PFSK-1 (cell line): ENCODE data around the gene EML4.

Experiments
- POLR2AphosphoS5 ChIP-seq: IDR thresholded peaks from 2 replicates; pipeline ENCODE4 v1.6.1; 2012; ENCODE audit warnings: low read depth, mild to moderate bottlenecking, control low read depth, low read length, moderate library complexity
- TF ChIP-seq, protein P1 (sequence below), 2 experiments: IDR thresholded peaks; 2 replicates each; pipeline versions ENCODE4 v1.6.1 to v1.8.0; 2011 to 2012; ENCODE audit warnings: low read depth in 2 of 2, low read length in 2 of 2, control low read depth in 1 of 2, inconsistent platforms in 1 of 2, mild to moderate bottlenecking in 1 of 2, moderate library complexity in 1 of 2; ENCODE audit not compliant: insufficient read depth in 1 of 2

DNA sequence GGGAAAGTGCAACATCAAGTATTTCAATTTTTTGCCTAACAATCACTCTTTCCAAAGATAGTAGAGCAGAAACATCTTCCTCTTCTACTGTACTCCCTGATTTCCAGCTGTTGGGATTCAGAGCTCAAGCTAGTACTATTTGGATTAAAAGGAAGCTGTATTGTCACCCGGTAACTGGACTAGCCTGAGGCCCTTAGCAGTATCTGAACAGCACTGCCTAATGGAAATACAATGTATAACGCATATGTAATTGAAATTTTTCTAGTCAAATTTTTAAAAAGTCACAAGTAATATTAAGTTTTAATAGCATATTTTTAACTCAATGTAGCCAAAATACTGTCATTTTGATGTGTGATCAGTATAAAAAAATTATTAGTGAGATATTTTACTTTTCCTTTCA is 105.7 kb downstream of the EML4 start:
- TF ChIP-seq POLR2AphosphoS5 = no peak
- TF ChIP-seq, protein P1, sequence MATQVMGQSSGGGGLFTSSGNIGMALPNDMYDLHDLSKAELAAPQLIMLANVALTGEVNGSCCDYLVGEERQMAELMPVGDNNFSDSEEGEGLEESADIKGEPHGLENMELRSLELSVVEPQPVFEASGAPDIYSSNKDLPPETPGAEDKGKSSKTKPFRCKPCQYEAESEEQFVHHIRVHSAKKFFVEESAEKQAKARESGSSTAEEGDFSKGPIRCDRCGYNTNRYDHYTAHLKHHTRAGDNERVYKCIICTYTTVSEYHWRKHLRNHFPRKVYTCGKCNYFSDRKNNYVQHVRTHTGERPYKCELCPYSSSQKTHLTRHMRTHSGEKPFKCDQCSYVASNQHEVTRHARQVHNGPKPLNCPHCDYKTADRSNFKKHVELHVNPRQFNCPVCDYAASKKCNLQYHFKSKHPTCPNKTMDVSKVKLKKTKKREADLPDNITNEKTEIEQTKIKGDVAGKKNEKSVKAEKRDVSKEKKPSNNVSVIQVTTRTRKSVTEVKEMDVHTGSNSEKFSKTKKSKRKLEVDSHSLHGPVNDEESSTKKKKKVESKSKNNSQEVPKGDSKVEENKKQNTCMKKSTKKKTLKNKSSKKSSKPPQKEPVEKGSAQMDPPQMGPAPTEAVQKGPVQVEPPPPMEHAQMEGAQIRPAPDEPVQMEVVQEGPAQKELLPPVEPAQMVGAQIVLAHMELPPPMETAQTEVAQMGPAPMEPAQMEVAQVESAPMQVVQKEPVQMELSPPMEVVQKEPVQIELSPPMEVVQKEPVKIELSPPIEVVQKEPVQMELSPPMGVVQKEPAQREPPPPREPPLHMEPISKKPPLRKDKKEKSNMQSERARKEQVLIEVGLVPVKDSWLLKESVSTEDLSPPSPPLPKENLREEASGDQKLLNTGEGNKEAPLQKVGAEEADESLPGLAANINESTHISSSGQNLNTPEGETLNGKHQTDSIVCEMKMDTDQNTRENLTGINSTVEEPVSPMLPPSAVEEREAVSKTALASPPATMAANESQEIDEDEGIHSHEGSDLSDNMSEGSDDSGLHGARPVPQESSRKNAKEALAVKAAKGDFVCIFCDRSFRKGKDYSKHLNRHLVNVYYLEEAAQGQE (IDR thresholded peaks at IDR 0.05; ENCODE audit: insufficient read depth in 1 of 2, low read depth in 2 of 2, low read length in 2 of 2) = no peak
